GM12892 (cell line): ENCODE results near the gene TNS2.

Experiments
- POLR2AphosphoS5 ChIP-seq: IDR thresholded peaks from 2 replicates; pipeline ENCODE4 v1.6.1; 2011; ENCODE audit warnings: low read depth, low read length, control low read depth
- TAF1 ChIP-seq: IDR thresholded peaks from 2 replicates; pipeline ENCODE4 v1.6.1; 2011; ENCODE audit warnings: low read depth, mild to moderate bottlenecking, control low read depth, low read length, borderline replicate concordance

DNA sequence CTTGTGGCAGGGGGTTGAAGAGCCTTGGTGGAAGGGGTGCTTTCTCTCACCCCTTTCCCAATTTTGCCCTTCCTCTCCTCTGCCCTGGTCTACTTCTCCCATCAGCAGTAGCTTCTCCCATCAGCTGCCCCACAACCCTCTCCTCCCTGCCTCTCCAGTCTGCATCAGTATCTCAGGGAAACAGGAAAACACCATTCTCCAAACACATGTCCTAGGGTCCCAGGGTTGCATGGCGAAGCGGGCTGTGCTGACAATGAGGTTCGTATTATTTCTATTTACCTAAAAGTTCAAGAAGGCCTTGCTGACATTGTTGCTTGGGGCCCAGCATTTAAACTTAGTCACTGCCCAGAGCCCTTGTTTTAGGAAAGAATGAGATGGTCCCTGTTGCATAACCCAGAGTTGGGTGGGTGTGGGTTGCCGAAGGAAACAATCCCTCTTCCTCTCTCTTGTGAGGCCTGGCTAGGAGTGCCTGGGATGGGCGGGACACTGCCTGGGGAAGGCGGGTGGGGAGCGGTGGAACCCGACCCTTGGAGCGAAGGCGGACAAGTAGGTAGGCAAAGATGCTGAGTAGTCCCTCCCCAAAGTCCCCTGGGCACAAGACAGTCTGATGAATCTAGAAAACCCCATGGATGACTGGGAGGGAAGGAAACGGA lies 46.4 kb downstream of the TNS2 start:
- TF ChIP-seq TAF1 = no peak
- TF ChIP-seq POLR2AphosphoS5 = no peak
